DND-41 (cell line): Measurements from ENCODE around the gene APOBR.

Experiments
- ATAC-seq: fragments of 200-7000 bp; cut with Tn5 transposase; 3 replicates; pipeline ENCODE4 v1.9.1; 2021; ENCODE audit warnings: low read depth; ENCODE audit not compliant: insufficient read depth
- DNase-seq: peaks from one replicate; pipeline ENCODE4 v3.0.0-alpha.2; 2020
- H2AFZ ChIP-seq: 2 replicates; pipeline ENCODE4 v1.6.0; 2012; ENCODE audit warnings: low read depth, low read length
- H3K27ac ChIP-seq: 2 replicates; pipeline ENCODE4 v1.5.1; 2012; ENCODE audit warnings: low read length, inconsistent platforms
- H3K27me3 ChIP-seq: fragments of 200-600 bp; sonication (generic); 2 replicates; pipeline ENCODE4 v1.6.0; 2012; ENCODE audit warnings: low read length, mild to moderate bottlenecking, inconsistent platforms; ENCODE audit not compliant: insufficient read depth, poor library complexity
- H3K36me3 ChIP-seq: 2 replicates; pipeline ENCODE4 v1.5.1; 2012; ENCODE audit warnings: low read length, inconsistent platforms; ENCODE audit not compliant: insufficient read depth
- H3K4me1 ChIP-seq: 2 replicates; pipeline ENCODE4 v1.5.1; 2012; ENCODE audit warnings: mild to moderate bottlenecking, low read length; ENCODE audit not compliant: insufficient read depth
- H3K4me2 ChIP-seq: 2 replicates; pipeline ENCODE4 v1.6.0; 2012; ENCODE audit warnings: mild to moderate bottlenecking, moderate library complexity, low read length, inconsistent platforms; ENCODE audit not compliant: insufficient read depth
- H3K4me3 ChIP-seq, 2 experiments: fragments of 200-600 bp in 1 of 2; shearing (Covaris generic) in 1 of 2; 2 replicates each; pipeline ENCODE4 v1.5.1; 2012 to 2016; ENCODE audit warnings: inconsistent platforms in 2 of 2, low read length in 2 of 2, mild to moderate bottlenecking in 2 of 2, low read depth in 1 of 2, moderate library complexity in 1 of 2
- H3K79me2 ChIP-seq: 2 replicates; pipeline ENCODE4 v1.6.0; 2012; ENCODE audit warnings: low read length, inconsistent platforms; ENCODE audit not compliant: insufficient read depth
- H3K9ac ChIP-seq: 2 replicates; pipeline ENCODE4 v1.6.0; 2012; ENCODE audit warnings: low read depth, mild to moderate bottlenecking, inconsistent platforms, low read length, moderate library complexity
- H3K9me3 ChIP-seq: 2 replicates; pipeline ENCODE4 v1.5.1; 2012; ENCODE audit warnings: low read length, moderate library complexity, mild to moderate bottlenecking, inconsistent platforms; ENCODE audit not compliant: insufficient read depth, severe bottlenecking
- H4K20me1 ChIP-seq: 2 replicates; pipeline ENCODE4 v1.6.0; 2012; ENCODE audit warnings: low read length; ENCODE audit not compliant: insufficient read depth
- CTCF ChIP-seq: IDR thresholded peaks from 2 replicates; pipeline ENCODE4 v1.5.1; 2012; ENCODE audit warnings: borderline replicate concordance, low read length, moderate library complexity, mild to moderate bottlenecking; ENCODE audit not compliant: poor library complexity, severe bottlenecking; ENCODE audit errors: extremely low read depth
- EZH2 ChIP-seq: IDR thresholded peaks from 3 replicates; pipeline ENCODE4 v1.6.1; 2012; ENCODE audit warnings: borderline replicate concordance, low read depth, mild to moderate bottlenecking, moderate library complexity, low read length, inconsistent platforms; ENCODE audit not compliant: severe bottlenecking

APOBR gene

DNA sequence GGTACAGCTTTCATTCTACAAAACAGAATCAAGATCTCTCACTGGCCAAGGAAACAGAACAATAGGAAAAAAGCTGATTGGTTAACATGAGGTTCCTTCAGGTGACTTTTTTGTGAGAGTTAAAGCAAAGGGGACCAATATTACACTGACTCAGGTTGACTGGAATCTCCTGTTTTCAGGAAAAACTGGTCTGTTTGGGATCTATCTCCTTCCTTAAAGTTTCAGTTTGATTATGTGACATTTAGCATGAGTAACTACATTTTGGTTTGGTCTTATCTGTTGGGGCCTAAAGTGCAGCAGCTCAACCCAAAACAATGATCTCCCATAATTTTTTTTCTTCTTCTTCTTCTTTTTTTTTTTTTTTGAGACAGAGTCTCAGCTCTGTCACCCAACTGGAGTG is 34.7 kb downstream of the APOBR start:
- Histone ChIP-seq H2AFZ (no peak overlapping the region), H3K4me1 (no peaks in the 10 kb centered on the region), H3K36me3 (no peaks in the 10 kb centered on the region), H4K20me1 (no peaks in the 10 kb centered on the region), H3K79me2 (no peaks in the 10 kb centered on the region), H3K27me3 (no peaks in the 10 kb centered on the region), H3K4me3 (no peak overlapping the region), H3K4me2 (no peak overlapping the region), H3K9me3 (no peaks in the 10 kb centered on the region), H3K27ac (no peak overlapping the region), H3K9ac (no peak overlapping the region)
- ATAC-seq (no peak), DNase-seq (no peak)
- TF ChIP-seq EZH2 (no peak), CTCF (no peak)

- no peaks in the 10 kb centered on the region for H3K36me3 ChIP-seq
- no peak overlapping the region for H3K4me2 ChIP-seq
- no peak overlapping the region for H3K9ac ChIP-seq
- no peaks in the 10 kb centered on the region for H3K27me3 ChIP-seq
- DNase-seq = no peak
- no peak overlapping the region for H2AFZ ChIP-seq
- no peak overlapping the region for H3K4me3 ChIP-seq
- TF ChIP-seq CTCF (no peak), EZH2 (no peak)
- ATAC-seq = no peak
- H3K4me1 ChIP-seq = no peaks in the 10 kb centered on the region
- no peaks in the 10 kb centered on the region for H3K79me2 ChIP-seq
- H3K27ac ChIP-seq = no peak overlapping the region
- H3K9me3 ChIP-seq = no peaks in the 10 kb centered on the region
- H4K20me1 ChIP-seq = no peaks in the 10 kb centered on the region
These were observed 37.6 kb downstream of the APOBR start for GRCh38 chr16:28531777-28532744.

DNA sequence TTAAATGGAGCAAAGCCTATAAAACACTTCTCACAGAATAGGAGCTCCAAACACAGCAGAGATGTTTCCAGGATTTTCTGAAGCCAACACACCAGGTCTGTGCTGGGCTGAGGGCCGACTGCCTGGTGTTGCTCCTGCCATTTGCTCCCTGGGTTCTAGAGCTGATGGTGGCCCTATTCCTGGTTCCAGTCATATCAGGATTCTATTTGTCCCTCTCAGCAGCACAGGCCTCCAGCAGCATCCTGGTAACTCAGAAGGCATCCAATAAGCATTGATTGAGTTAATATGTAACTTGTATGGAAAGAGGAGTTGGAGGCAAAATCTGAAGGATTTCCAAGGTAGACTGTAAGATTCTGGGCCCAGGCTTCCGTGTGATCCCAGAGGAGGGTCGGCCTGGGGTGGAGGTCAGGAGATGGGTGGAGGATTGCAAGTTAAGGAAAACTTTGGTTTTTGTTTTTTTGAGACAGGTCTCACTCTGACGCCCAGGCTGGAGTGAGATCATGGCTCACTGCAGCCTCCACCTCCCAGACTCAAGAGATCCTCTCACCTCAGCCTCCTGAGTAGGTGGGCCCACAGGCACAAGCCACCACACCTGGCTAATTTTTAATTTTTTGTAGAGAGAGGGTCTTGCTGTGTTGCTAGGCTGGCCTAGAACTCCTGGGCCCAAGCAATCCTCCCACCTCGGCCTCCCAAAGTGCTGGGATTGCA is 38.7 kb downstream of the APOBR start:
- no peak overlapping the region for H3K4me3 ChIP-seq
- no peaks in the 10 kb centered on the region for H3K9me3 ChIP-seq
- H3K4me2 ChIP-seq = no peak overlapping the region
- no peaks in the 10 kb centered on the region for H3K79me2 ChIP-seq
- DNase-seq (no peak), ATAC-seq (no peak)
- H3K4me1 ChIP-seq = no peaks in the 10 kb centered on the region
- H3K27me3 ChIP-seq = no peaks in the 10 kb centered on the region
- H4K20me1 ChIP-seq = no peaks in the 10 kb centered on the region
- H2AFZ ChIP-seq = no peak overlapping the region
- no peak for TF ChIP-seq EZH2
- no peak for TF ChIP-seq CTCF
- no peaks in the 10 kb centered on the region for H3K36me3 ChIP-seq
- no peak overlapping the region for H3K27ac ChIP-seq
- no peak overlapping the region for H3K9ac ChIP-seq
